Spleen (tissue), 7 donors: ENCODE data around the gene HMCN2.

ENCODE experiments used
- CTCF ChIP-seq, 11 experiments: fragments of 200-600 bp in 7 of 11; fragments of 450-650 bp in 4 of 11; sonication (generic) in 4 of 11; IDR thresholded peaks in 8 of 11; conservative IDR thresholded peaks in 3 of 11; 1 replicate in 7 of 11; 2 replicates in 4 of 11; pipeline versions ENCODE4 v1.4.0 to v1.8.0; 2016 to 2021; ENCODE audit warnings: antibody characterized with exemption in 11 of 11, inconsistent platforms in 4 of 11, mild to moderate bottlenecking in 1 of 11
- POLR2AphosphoS5 ChIP-seq, 3 donors: sonication (generic); formaldehyde crosslinking; IDR thresholded peaks; one replicate each; pipeline ENCODE4 v1.5.1; 2017; ENCODE audit warnings: antibody characterized with exemption in 3 of 3
- donor health status: DM: no; HTN: no; CAD: no; lungs with moderate emphysema.
- donor health status: DM: no; HTN: no; CAD: no.
- donor health status: DM: no; HTN: no; CAD: no.

- TF ChIP-seq CTCF (IDR thresholded peaks at IDR 0.05 in 8 of 11, conservative IDR thresholded peaks at IDR 0.05 in 3 of 11) (no peak), POLR2AphosphoS5 (IDR thresholded peaks at IDR 0.05) (no peak)
Observed at GRCh38 chr9:130402243-130402642, 136.7 kb downstream of the HMCN2 start.
